GM12874 (cell line): ENCODE results near the gene ZNF816.

ENCODE experiments used
- CTCF ChIP-seq: IDR thresholded peaks from 2 replicates; pipeline ENCODE4 v1.5.1; 2011; ENCODE audit warnings: low read depth, mild to moderate bottlenecking, control low read depth, low read length, moderate library complexity; ENCODE audit not compliant: insufficient read depth

The ZNF816 gene

GRCh38 chr19:52923778-52924593 is 38.7 kb downstream of the ZNF816 start:
- no peak for TF ChIP-seq CTCF

- TF ChIP-seq CTCF = no peak
Observed at GRCh38 chr19:52922841-52923777, 39.6 kb downstream of the ZNF816 start, which contains the start of gene ZNF888. Gene ZNF888 (minus strand): TSS chr19:52923428. CDS start chr19:52917873, 5,555 bp downstream.

GRCh38 chr19:52917531-52917930 is 45.1 kb downstream of the ZNF816 start:
- no peak for TF ChIP-seq CTCF

- TF ChIP-seq CTCF = no peak
Observed at GRCh38 chr19:52910648-52911047, 52.0 kb downstream of the ZNF816 start.

DNA sequence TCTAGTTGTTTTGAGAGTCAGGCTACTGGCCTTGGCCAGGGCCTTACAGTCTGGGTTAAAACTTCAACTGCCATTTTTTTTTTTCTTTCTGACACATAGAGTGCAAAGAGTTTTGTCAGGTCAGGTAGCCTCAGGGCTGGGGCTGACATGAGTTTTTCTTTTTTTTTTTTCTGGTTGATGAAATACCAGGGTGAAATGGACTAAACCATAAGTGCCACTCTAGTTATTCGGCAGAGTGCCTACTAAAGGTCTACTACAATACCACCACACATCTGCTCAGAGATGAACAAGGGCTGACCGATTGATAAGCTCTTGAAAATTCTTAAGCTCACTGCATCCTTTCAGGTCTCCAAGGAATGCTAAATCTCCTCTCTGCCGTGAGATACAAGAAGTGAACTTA is 60.8 kb downstream of the ZNF816 start:
- TF ChIP-seq CTCF = no peak
